T-helper 2 cell treated with Interferon-gamma antibody and Interleukin-4, amounts not matched to agents 5 μg/mL and 100 μg/mL, for 36 hours (primary cell): ENCODE data around the gene TLE2.
"Not testable (repeated sequence)": the region's sequence is repeated elsewhere in the genome, so short reads cannot be mapped to it uniquely, and the experiment has no call there.

Experiments used
- DNase-seq: peaks from one replicate; pipeline ENCODE4 v3.0.0; 2021; ENCODE audit warnings: low spot score
- H3K27ac Mint-ChIP-seq: one replicate; pipeline ENCODE4 v1.8.0; 2021; ENCODE audit warnings: mild to moderate bottlenecking, mixed read lengths
- H3K27me3 Mint-ChIP-seq: one replicate; pipeline ENCODE4 v1.8.0; 2021; ENCODE audit warnings: low read depth, mixed read lengths
- H3K36me3 Mint-ChIP-seq: one replicate; pipeline ENCODE4 v1.8.0; 2021; ENCODE audit warnings: low read depth, mixed read lengths
- H3K4me1 Mint-ChIP-seq: one replicate; pipeline ENCODE4 v1.8.0; 2021; ENCODE audit warnings: low read depth, mixed read lengths
- H3K4me3 Mint-ChIP-seq: one replicate; pipeline ENCODE4 v1.8.0; 2022; ENCODE audit warnings: mild to moderate bottlenecking, moderate library complexity, mixed read lengths
- H3K9me3 Mint-ChIP-seq: one replicate; pipeline ENCODE4 v1.8.0; 2021; ENCODE audit warnings: mixed read lengths

The TLE2 gene

GRCh38 chr19:2967972-2968371 lies 61.1 kb downstream of the TLE2 start:
- H3K4me1 Mint-ChIP-seq: no peaks in the 10 kb centered on the region
- H3K27ac Mint-ChIP-seq: no peak overlapping the region
- no peaks in the 10 kb centered on the region for H3K27me3 Mint-ChIP-seq
- no peaks in the 10 kb centered on the region for H3K9me3 Mint-ChIP-seq
- no peaks in the 10 kb centered on the region for H3K36me3 Mint-ChIP-seq
- H3K4me3 Mint-ChIP-seq: no peak overlapping the region
- no peak for DNase-seq

GRCh38 chr19:2964874-2965273 lies 64.2 kb downstream of the TLE2 start:
- Mint-ChIP-seq H3K9me3 (no peaks in the 10 kb centered on the region), H3K4me1 (peaks cover 2% of the 10 kb centered on the region), H3K36me3 (no peaks in the 10 kb centered on the region), H3K27ac (no peak overlapping the region), H3K4me3 (no peak overlapping the region), H3K27me3 (no peaks in the 10 kb centered on the region)
- no peak for DNase-seq

- not testable (repeated sequence) for H3K27me3 Mint-ChIP-seq, H3K36me3 Mint-ChIP-seq, DNase-seq, H3K9me3 Mint-ChIP-seq, H3K4me1 Mint-ChIP-seq, H3K27ac Mint-ChIP-seq, H3K4me3 Mint-ChIP-seq
Observed at GRCh38 chr19:2963631-2964030, 65.4 kb downstream of the TLE2 start.

GRCh38 chr19:2963122-2963521 lies 66.0 kb downstream of the TLE2 start:
- H3K27ac Mint-ChIP-seq: no peak overlapping the region
- no peak overlapping the region for H3K4me3 Mint-ChIP-seq
- peaks cover 2% of the 10 kb centered on the region for H3K27me3 Mint-ChIP-seq
- no peaks in the 10 kb centered on the region for H3K36me3 Mint-ChIP-seq
- peaks cover 2% of the 10 kb centered on the region for H3K4me1 Mint-ChIP-seq
- no peaks in the 10 kb centered on the region for H3K9me3 Mint-ChIP-seq
- no peak for DNase-seq

- no peak overlapping the region for H3K27ac Mint-ChIP-seq
- H3K9me3 Mint-ChIP-seq: no peaks in the 10 kb centered on the region
- no peaks in the 10 kb centered on the region for H3K36me3 Mint-ChIP-seq
- peaks cover 2% of the 10 kb centered on the region for H3K4me1 Mint-ChIP-seq
- H3K27me3 Mint-ChIP-seq: peaks cover 2% of the 10 kb centered on the region
- peak overlapping the region; percentile 34 for H3K4me3 Mint-ChIP-seq
- peak; percentile 45 for DNase-seq
Observed at GRCh38 chr19:2962018-2962670, 66.9 kb downstream of the TLE2 start.

- Mint-ChIP-seq H3K36me3 (no peaks in the 10 kb centered on the region), H3K9me3 (no peaks in the 10 kb centered on the region), H3K4me3 (no peak overlapping the region), H3K4me1 (peaks cover 2% of the 10 kb centered on the region), H3K27me3 (peaks cover 2% of the 10 kb centered on the region), H3K27ac (no peak overlapping the region)
- DNase-seq: no peak
Observed at GRCh38 chr19:2960120-2960519, 69.0 kb downstream of the TLE2 start.

- DNase-seq: no peak
- no peaks in the 10 kb centered on the region for H3K36me3 Mint-ChIP-seq
- H3K9me3 Mint-ChIP-seq: no peaks in the 10 kb centered on the region
- H3K4me1 Mint-ChIP-seq: peaks cover 3% of the 10 kb centered on the region
- H3K27ac Mint-ChIP-seq: no peak overlapping the region
- no peak overlapping the region for H3K4me3 Mint-ChIP-seq
- H3K27me3 Mint-ChIP-seq: peaks cover 2% of the 10 kb centered on the region
Observed at GRCh38 chr19:2957160-2957559, 71.9 kb downstream of the TLE2 start.

- peaks cover 13% of the 10 kb centered on the region for H3K36me3 Mint-ChIP-seq
- peaks cover 16% of the 10 kb centered on the region for H3K4me1 Mint-ChIP-seq
- no peak overlapping the region for H3K27ac Mint-ChIP-seq
- no peak for DNase-seq
- H3K4me3 Mint-ChIP-seq: no peak overlapping the region
- H3K27me3 Mint-ChIP-seq: no peaks in the 10 kb centered on the region
- no peaks in the 10 kb centered on the region for H3K9me3 Mint-ChIP-seq
Observed at GRCh38 chr19:2952953-2953481, 76.1 kb downstream of the TLE2 start.

- Mint-ChIP-seq H3K36me3 (peaks cover 15% of the 10 kb centered on the region), H3K27me3 (no peaks in the 10 kb centered on the region), H3K27ac (peak overlapping the region; percentile 94), H3K4me3 (peak overlapping the region; percentile 96), H3K4me1 (peaks cover 23% of the 10 kb centered on the region), H3K9me3 (no peaks in the 10 kb centered on the region)
- DNase-seq: peak; percentile 99
Observed at GRCh38 chr19:2950286-2951124, 78.6 kb downstream of the TLE2 start.

GRCh38 chr19:2949939-2950285 lies 79.2 kb downstream of the TLE2 start:
- peaks cover 24% of the 10 kb centered on the region for H3K4me1 Mint-ChIP-seq
- no peak for DNase-seq
- H3K27me3 Mint-ChIP-seq: no peaks in the 10 kb centered on the region
- H3K27ac Mint-ChIP-seq: peak overlapping the region; percentile 94
- peaks cover 15% of the 10 kb centered on the region for H3K36me3 Mint-ChIP-seq
- H3K4me3 Mint-ChIP-seq: peak overlapping the region; percentile 96
- H3K9me3 Mint-ChIP-seq: no peaks in the 10 kb centered on the region
